Effector memory CD4-positive, alpha-beta T cell (primary cell): ENCODE measurements around the gene ORC3.

ENCODE experiments used
- DNase-seq, 3 donors: peaks; one replicate each; pipeline ENCODE4 v3.0.0-alpha.2; 2020
- H3K27ac ChIP-seq: 2 replicates; pipeline ENCODE4 v1.7.0; 2013; ENCODE audit warnings: mild to moderate bottlenecking, low read length, moderate library complexity; ENCODE audit not compliant: insufficient read depth, poor library complexity, severe bottlenecking
- H3K27me3 ChIP-seq: replicated peaks from 2 replicates; pipeline ENCODE4 v1.7.0; 2013; ENCODE audit warnings: mild to moderate bottlenecking, low read length; ENCODE audit not compliant: insufficient read depth, control insufficient read depth, poor library complexity, severe bottlenecking
- H3K36me3 ChIP-seq: 2 replicates; pipeline ENCODE4 v1.7.0; 2013; ENCODE audit warnings: mild to moderate bottlenecking, low read length, moderate library complexity; ENCODE audit not compliant: control insufficient read depth, insufficient read depth
- H3K4me1 ChIP-seq: 2 replicates; pipeline ENCODE4 v1.7.0; 2013; ENCODE audit warnings: low read length, mild to moderate bottlenecking; ENCODE audit not compliant: control insufficient read depth, insufficient read depth, poor library complexity, severe bottlenecking
- H3K4me3 ChIP-seq: 2 replicates; pipeline ENCODE4 v1.7.0; 2013; ENCODE audit warnings: low read length, low read depth, mild to moderate bottlenecking; ENCODE audit not compliant: insufficient read depth, poor library complexity, severe bottlenecking
- H3K9me3 ChIP-seq: 2 replicates; pipeline ENCODE4 v1.7.0; 2013; ENCODE audit warnings: mild to moderate bottlenecking, low read length, moderate library complexity; ENCODE audit not compliant: control insufficient read depth

The ORC3 gene

DNA sequence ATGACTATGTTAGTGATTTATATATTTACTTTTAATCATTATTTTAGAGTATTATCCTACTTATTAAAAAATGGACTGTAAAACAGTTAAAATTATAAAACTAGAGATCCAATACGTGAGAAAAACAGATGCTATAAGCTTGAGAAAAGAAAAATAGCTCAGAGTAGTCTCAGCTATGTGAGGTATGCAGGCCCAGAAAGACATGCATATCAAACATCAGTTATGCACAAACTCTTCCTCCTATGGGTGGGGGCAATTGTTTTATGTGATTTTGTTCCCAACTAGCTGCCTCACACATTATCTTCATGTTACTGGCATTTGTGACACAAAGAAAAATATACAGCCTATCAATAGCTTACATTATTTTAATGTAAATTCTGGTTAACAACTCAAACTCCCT, 28.9 kb upstream of the ORC3 start:
- H3K27ac ChIP-seq = no peak overlapping the region
- no peak for DNase-seq
- peaks cover 24% of the 10 kb centered on the region for H3K36me3 ChIP-seq
- no peaks in the 10 kb centered on the region for H3K4me1 ChIP-seq
- H3K4me3 ChIP-seq = no peak overlapping the region
- H3K9me3 ChIP-seq = no peaks in the 10 kb centered on the region
- no peaks in the 10 kb centered on the region for H3K27me3 ChIP-seq

GRCh38 chr6:87572021-87572420, 17.9 kb upstream of the ORC3 start:
- Histone ChIP-seq H3K27me3 (no peaks in the 10 kb centered on the region), H3K36me3 (peaks cover 5% of the 10 kb centered on the region), H3K9me3 (no peaks in the 10 kb centered on the region), H3K27ac (no peak overlapping the region), H3K4me3 (no peak overlapping the region), H3K4me1 (peaks cover 20% of the 10 kb centered on the region)
- DNase-seq = no peak

- H3K36me3 ChIP-seq = peaks cover 5% of the 10 kb centered on the region
- no peak overlapping the region for H3K27ac ChIP-seq
- H3K4me3 ChIP-seq = no peak overlapping the region
- no peak for DNase-seq
- H3K4me1 ChIP-seq = peaks cover 20% of the 10 kb centered on the region
- no peaks in the 10 kb centered on the region for H3K9me3 ChIP-seq
- H3K27me3 ChIP-seq = no peaks in the 10 kb centered on the region
These were observed 17.1 kb upstream of the ORC3 start for GRCh38 chr6:87572883-87573282.

DNA sequence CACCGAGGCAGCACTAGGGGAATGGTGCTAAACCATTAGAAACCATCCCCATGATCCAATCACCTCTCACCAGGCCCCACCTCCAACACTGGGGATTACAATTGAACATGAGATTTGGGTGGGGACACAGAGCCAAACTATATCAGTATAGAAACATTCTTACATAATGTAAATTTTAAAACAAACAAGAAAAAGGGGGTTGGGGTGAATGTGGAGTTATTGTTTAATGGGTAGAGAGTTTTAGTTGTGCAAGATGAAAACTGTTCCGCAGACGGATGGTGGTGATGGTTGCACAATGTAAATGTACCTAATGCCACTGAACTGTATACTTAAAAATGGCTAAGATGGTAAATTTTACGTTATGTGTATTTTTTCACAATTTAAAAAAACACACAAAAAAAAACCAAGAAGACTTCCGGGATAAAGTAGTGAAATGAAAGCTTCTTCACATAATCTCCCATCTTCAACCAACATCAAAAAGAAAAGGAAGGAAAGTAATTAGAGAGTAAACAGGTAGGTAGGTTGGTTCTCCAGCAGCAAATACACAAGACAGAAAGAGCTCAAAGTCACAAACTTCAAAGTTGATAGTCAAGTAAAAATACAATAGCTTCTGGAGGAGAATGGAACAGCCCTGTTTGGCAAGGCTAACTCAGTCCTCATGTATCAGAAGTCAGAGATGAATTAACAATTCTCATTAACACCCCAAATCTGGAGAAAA, 16.5 kb upstream of the ORC3 start:
- DNase-seq = no peak
- H3K27ac ChIP-seq = no peak overlapping the region
- peaks cover 5% of the 10 kb centered on the region for H3K36me3 ChIP-seq
- no peaks in the 10 kb centered on the region for H3K27me3 ChIP-seq
- peaks cover 20% of the 10 kb centered on the region for H3K4me1 ChIP-seq
- no peak overlapping the region for H3K4me3 ChIP-seq
- no peaks in the 10 kb centered on the region for H3K9me3 ChIP-seq

- Histone ChIP-seq H3K9me3 (no peaks in the 10 kb centered on the region), H3K4me1 (peaks cover 20% of the 10 kb centered on the region), H3K4me3 (no peak overlapping the region), H3K36me3 (no peaks in the 10 kb centered on the region), H3K27ac (no peak overlapping the region), H3K27me3 (no peaks in the 10 kb centered on the region)
- DNase-seq = no peak
These were observed 15.6 kb upstream of the ORC3 start for GRCh38 chr6:87574237-87574804.

DNA sequence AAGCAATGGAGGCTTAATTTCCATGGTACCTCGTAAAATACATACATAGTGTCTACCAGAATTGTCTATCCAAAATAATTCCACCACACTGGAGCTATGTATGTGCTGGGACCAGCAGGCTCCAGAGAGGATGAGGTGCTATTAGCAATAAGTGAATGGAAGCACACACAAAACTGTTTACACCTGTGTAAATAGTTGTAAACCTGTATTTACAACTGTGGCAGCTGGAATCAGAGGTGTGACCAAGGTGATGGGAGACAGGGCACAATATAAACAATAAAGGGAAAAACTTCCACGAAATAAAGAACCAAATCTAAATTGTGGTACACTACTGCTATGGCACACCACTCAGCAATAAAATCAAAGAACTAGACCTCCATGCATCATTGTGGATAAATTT, 14.5 kb upstream of the ORC3 start:
- Histone ChIP-seq H3K4me1 (peaks cover 20% of the 10 kb centered on the region), H3K36me3 (no peaks in the 10 kb centered on the region), H3K27me3 (no peaks in the 10 kb centered on the region), H3K4me3 (no peak overlapping the region), H3K9me3 (no peaks in the 10 kb centered on the region), H3K27ac (no peak overlapping the region)
- DNase-seq = no peak

GRCh38 chr6:87583822-87584221, 6.1 kb upstream of the ORC3 start:
- H3K4me3 ChIP-seq = no peak overlapping the region
- peaks cover 9% of the 10 kb centered on the region for H3K4me1 ChIP-seq
- no peaks in the 10 kb centered on the region for H3K27me3 ChIP-seq
- H3K27ac ChIP-seq = no peak overlapping the region
- H3K9me3 ChIP-seq = no peaks in the 10 kb centered on the region
- DNase-seq = no peak
- peaks cover 18% of the 10 kb centered on the region for H3K36me3 ChIP-seq

- Histone ChIP-seq H3K9me3 (no peaks in the 10 kb centered on the region), H3K36me3 (peaks cover 18% of the 10 kb centered on the region), H3K27me3 (no peaks in the 10 kb centered on the region), H3K4me1 (peaks cover 15% of the 10 kb centered on the region), H3K27ac (no peak overlapping the region), H3K4me3 (no peak overlapping the region)
- DNase-seq = no peak
These were observed 3.4 kb upstream of the ORC3 start for GRCh38 chr6:87586371-87587077.

- H3K27me3 ChIP-seq = no peaks in the 10 kb centered on the region
- peak overlapping the region; percentile 90 for H3K4me3 ChIP-seq
- no peak for DNase-seq
- H3K4me1 ChIP-seq = peaks cover 15% of the 10 kb centered on the region
- H3K36me3 ChIP-seq = peaks cover 2% of the 10 kb centered on the region
- peak overlapping the region; percentile 82 for H3K27ac ChIP-seq
- no peaks in the 10 kb centered on the region for H3K9me3 ChIP-seq
These were observed 1.1 kb upstream of the ORC3 start for GRCh38 chr6:87588756-87589407.

DNA sequence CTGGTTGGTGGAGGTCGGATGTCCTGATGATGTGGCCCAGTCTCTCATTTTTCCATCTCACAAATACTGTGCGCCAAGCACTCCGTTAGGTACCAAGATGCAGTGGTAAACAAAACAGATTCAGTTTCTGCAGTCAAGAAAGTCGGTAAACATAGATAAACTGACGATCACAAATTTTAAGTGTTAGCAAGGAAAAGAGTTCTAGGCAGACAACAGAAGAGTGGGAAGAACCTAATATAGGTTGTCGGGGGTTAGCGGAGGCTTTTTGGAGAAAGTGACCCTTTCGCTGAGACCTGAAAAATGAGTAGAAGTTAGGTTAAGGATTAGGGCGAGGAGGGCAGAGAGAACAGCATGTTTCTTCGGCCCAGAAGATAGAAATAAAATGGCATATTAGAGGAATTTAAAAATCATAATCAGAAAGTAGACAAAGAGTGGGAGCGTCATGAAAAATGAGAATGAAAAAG, 514 bp downstream of the ORC3 start:
- Histone ChIP-seq H3K4me3 (peak overlapping the region; percentile 90), H3K27ac (peak overlapping the region; percentile 82), H3K4me1 (peaks cover 15% of the 10 kb centered on the region), H3K27me3 (no peaks in the 10 kb centered on the region), H3K9me3 (no peaks in the 10 kb centered on the region), H3K36me3 (peaks cover 9% of the 10 kb centered on the region)
- no peak for DNase-seq
